ACHN (cell line): ENCODE results near the gene LRTM2.

ENCODE experiments used
- DNase-seq: peaks from one replicate; pipeline ENCODE4 v3.0.0-alpha.2; 2015
- in situ Hi-C: cut with HindIII; loops from 2 replicates; pipeline ENCODE4 v1.10.0; 2017; ENCODE audit warnings: low sequenced_read_pairs, low pct_ligation_motif_present, low pct_unique_long_range_greater_than_20kb

The LRTM2 gene

DNA sequence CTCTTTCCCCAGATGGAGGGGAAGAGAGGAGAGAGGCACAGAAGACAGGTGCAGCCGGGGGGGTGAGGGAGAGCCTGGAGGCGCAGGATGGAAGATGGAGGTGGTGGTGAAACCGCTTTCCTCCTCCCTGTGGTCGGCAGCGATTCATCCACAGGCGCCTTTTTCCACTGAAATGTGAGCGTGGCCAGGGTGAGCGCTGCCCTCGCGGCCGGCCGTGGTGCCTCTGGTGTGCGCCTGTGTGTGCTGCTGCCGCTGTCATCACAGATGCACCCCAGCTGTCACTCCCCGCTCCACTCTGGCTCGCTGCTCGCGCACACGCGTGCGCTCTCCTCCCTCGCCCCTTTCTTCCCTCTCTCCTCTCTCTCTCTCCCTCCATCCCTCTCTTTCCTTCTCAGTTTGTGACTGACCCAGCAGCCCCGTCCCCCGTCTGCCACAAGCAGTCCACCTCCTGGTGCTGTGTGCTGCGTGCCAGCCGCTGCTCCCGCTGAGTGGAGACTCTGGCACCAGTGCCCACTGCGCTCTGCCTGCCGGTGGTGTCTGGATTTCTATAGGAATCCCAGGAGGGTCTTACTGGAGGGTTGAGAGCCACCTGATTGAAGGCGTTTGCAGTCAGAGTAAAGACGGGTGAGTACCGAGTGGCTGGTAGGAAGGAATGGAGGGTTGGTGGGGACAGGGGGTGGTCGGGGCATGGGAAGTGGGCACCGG lies at the start of gene LRTM2:
TSS of gene LRTM2 (plus strand) at position 375 of the 705 bp plus-strand sequence. CDS start 7,584 bp downstream, outside the sequence.
- no peak for DNase-seq
- in situ Hi-C loops, result no loop called here

DNA sequence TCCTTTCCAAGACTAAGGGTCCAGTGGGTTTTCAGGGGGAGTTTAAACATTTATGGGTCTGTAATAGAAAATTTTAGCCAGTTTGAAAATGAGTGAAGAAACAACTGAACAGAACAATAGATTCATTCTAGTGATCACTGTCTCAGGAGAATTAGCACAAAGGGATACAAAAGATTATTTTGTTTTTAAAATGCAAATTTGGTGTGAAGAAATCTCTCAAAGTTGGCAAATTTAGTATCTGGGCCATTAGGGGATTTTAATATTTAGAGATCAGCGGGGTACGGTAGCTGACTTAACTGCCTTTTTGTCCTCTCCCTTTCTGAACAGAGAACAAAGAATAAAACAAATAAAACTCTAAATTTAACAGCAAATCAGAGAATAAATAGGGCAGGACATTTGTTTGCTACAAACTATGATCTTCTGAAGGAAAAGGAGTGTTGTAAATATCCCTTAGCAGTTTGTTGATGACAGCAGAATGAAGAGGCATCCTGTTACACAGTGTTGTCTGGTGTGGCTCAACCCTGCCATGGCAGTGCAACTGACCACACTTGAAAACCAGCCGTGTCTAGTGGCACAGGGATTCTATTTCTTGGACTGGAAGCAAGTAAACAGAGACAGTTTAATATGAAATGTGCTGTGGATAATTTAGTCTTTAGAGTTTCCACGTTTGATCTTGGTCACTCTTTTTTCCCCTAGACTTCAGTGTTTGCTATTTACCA lies 46.3 kb upstream of the LRTM2 start:
- in situ Hi-C loops, result no loop called here
- DNase-seq, result no peak

DNA sequence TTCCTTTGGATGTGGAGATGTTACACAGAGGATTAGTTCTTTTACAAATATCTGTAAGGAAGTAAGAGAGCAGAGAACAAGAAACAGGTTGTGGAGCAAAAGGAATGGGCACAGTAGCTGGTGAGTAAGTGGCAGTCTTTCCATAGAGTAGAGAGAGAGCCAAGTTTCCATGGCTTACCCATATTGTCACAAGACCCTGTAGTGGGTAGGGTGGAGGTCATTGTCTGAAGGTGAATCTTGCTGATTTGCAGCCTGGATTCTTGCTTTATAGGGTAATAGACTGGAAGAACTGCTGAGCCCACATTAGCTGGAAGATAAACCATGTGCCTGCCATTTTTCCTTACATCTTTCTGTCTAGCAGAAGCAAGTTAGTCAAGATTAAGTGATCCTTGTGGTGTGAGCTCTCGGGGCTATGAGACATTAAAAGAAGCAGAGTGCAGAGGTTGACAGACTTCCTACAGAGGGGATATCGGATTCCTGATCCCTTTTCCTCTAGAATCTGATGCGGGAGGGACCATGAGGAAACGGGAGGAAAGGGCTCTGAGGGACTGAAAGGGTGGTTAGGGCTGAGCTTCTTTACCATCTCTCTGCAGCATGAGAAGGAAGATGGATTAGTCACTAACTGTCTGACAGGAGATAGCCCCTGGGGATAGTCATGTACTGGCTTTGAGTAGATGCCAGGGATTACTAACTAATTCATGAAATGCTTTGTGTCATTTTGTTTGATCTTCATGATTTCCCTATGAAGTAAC lies 44.0 kb upstream of the LRTM2 start:
- DNase-seq, result peak; percentile 78
- in situ Hi-C loops, result loop anchor here (25.0 kb wide), 1 partner anchor 114 kb away; no protein-coding TSS in a partner anchor

DNA sequence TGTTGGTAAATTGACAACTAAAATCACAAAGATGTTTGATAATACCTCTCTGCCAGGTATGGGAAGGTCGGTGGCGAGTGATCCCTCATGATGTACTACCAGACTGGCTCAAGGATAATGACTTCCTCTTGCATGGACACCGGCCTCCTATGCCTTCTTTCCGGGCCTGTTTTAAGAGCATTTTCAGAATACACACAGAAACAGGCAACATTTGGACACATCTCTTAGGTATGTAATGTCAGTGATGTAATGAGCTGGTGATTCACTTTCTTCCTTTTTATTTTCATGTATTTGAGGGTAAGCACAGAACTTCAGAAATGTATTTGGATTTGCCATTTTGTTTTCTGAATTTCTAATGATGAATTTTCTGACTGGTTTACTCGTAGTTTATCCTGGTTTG lies 42.6 kb upstream of the LRTM2 start:
- in situ Hi-C loops, result loop anchor here (25.0 kb wide), 1 partner anchor 115 kb away; no protein-coding TSS in a partner anchor

DNA sequence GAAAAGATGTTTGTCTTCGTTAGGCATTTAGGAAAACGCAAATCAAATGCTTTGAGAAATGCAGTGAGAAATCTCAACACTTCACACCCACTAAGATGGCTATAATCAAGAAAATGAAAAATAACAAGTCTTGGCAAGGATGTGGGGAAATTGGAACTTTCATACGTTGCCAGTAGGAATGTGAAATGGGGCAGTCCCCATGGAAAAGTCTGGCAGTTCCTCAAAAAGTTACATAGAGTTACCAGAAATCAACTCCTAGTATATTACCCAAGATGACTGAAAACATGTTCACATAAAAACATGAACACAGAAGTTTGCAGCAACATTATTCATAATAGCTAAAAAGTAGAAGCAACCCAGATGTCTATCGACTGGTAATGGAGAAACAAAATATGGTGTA lies 41.5 kb upstream of the LRTM2 start:
- in situ Hi-C loops, result loop anchor here (25.0 kb wide), 1 partner anchor 117 kb away; no protein-coding TSS in a partner anchor

More for the DNA sequence above, 42.6 kb upstream of the LRTM2 start:
- DNase-seq, result peak; percentile 44

DNA sequence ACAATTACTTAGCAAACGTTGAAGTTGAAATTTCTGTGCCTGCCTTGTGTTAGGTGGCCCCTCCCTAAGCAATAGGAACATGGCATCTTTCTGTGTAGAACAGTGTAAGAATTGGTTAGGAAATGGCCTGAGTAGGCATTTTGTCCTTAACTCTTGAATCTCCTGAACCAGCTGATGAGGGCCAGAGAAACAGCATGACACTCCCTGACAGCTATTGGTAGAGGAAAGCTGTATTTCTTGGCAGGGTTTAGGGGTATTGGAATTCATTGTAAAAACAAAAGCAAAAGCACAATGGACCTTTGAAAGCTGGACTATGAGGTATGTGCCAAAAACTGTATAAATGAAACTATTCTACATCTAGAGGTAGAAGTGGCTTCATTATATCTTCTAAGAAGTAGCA lies 40.6 kb upstream of the LRTM2 start:
- DNase-seq, result no peak
- in situ Hi-C loops, result loop anchor here (25.0 kb wide), 1 partner anchor 117 kb away; no protein-coding TSS in a partner anchor

More for the DNA sequence above, 41.5 kb upstream of the LRTM2 start:
- no peak for DNase-seq

DNA sequence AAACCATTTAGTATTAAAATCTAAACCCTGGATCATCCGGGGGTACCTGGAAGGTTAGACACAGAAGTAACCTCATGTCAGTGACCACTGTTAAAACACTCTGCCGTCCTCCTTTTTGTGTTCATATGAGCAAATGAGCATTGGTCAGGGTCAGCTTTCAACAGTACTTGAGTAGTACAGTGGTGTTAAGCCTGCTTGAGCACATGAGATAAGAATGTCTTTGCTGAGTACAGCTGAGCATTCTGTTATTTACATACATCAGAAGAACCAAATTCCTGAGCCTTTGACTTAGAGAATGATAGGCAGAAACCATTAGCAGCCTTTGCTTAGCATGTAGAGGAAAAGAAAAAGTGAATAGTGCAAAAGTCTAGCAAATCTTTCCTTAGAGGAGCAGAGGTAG lies 38.6 kb upstream of the LRTM2 start:
- in situ Hi-C loops, result loop anchor here (25.0 kb wide), 1 partner anchor 119 kb away; no protein-coding TSS in a partner anchor
- no peak for DNase-seq

DNA sequence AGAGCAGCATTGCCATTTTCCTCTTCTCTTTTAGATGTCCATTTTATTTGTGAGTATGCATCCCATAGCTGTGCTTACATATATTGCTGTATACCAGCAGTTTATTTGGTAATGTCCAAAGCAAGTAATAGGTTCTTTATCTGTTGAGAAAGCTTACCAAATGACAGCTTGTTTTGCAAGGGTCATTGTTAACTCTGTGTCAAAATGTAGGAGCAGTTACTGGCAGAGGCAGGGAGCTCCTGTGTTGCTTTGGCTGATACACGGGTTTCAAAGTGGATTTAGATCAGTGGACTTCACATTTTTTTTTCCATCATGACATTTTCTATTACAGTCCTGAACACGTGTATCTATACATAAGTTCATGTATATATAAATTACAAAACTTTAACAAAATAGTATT lies 38.1 kb upstream of the LRTM2 start:
- in situ Hi-C loops, result loop anchor here (25.0 kb wide), 1 partner anchor 120 kb away; no protein-coding TSS in a partner anchor
- DNase-seq, result no peak

DNA sequence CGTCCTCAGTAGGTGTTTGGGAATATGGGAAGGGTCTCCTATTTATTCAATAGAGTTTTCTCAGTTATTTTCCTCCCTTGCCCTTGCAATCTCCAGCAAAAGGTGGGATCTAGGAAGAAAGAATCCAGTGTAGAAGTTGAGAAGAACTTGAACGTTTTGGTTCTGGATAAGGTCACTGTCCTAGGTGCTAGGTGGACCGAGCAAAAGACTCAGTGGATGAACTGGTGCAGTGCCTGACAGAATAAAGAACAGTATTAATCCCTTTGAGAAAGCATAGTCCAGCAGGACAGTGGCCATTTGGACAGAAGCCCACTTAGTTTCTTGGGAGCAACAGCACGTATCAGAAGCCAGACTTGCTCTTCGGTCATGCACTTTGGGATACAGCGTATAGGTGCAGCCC lies 32.7 kb upstream of the LRTM2 start:
- in situ Hi-C loops, result loop anchor here (25.0 kb wide), 1 partner anchor 125 kb away; no protein-coding TSS in a partner anchor
- no peak for DNase-seq

DNA sequence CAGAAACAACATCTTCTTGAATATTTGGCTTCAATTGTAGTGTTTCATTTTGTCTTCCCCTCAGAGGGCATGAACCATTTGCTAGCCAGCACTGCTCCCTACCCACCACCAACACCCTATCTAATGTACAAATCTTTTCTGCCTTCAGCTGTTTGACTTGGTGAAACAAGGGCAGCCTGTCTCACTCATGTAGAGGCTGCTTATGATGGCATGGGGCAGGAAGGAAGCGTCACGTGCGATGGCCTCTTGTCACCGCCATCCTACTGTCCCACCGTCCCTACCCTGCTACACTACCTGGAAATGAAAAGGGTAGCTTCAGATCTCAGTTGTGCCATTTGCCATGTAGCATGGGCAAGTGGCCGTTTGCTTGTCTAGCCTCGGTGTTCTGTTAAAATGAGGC lies 29.9 kb upstream of the LRTM2 start:
- in situ Hi-C loops, result loop anchor here (25.0 kb wide), 1 partner anchor 128 kb away; no protein-coding TSS in a partner anchor
- no peak for DNase-seq

DNA sequence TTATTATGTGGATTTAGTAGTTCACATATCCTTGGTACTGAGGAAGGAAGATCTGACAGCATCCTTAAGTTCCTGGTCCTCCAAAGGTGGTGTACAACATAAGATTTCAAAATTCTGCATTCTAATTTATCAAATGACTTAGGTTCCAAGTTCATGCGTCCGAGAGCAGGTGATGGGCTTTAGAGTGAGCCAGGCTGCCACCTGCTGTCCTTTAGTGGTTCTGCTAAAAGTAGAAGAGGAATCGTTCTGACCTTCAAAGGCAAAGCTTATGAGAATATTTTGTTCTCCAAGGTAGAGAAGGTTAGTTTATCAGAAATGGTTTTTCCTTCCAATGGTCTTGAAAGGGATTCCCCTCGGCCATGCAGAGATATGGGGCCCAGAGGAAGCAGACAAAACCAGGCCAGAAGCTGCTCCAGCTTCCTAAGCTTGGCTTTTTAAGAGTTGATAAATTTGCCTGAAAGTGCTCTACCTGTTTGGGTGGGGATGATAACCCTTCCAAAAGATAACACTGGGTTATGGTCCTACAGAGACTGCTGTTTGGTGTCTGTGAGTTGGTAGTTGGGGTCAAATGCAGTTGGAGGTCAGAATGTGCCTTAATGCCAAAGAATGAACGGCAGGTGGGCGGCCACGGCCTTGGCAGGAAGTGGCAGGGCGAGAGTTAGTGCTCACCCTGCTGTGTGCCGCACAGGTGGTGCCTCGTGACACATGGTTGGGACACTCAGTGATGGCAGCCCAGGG lies 29.1 kb upstream of the LRTM2 start:
- in situ Hi-C loops, result loop anchor here (25.0 kb wide), 1 partner anchor 129 kb away; no protein-coding TSS in a partner anchor
- peak; percentile 81 for DNase-seq

DNA sequence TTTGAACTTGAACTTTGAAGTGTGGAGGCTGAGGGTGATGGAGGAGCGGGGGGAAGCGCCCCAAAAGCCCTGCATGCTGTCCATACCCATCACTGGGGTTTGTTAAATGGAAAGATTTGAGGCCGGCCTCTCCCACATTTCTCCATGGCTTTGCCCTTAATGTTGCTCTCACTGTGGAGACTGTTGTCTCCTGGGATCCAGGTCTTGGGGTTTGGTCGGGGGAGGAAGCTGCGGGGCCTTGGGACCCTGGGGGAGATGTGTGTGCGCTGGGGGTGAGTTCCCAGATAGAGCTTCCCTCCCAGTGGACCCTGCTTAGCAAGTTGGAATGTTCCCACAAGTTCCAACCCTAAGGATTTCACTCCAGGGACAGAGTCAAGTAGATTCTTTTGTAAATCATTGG lies 28.0 kb upstream of the LRTM2 start:
- in situ Hi-C loops, result loop anchor here (25.0 kb wide), 1 partner anchor 130 kb away; no protein-coding TSS in a partner anchor
- no peak for DNase-seq

DNA sequence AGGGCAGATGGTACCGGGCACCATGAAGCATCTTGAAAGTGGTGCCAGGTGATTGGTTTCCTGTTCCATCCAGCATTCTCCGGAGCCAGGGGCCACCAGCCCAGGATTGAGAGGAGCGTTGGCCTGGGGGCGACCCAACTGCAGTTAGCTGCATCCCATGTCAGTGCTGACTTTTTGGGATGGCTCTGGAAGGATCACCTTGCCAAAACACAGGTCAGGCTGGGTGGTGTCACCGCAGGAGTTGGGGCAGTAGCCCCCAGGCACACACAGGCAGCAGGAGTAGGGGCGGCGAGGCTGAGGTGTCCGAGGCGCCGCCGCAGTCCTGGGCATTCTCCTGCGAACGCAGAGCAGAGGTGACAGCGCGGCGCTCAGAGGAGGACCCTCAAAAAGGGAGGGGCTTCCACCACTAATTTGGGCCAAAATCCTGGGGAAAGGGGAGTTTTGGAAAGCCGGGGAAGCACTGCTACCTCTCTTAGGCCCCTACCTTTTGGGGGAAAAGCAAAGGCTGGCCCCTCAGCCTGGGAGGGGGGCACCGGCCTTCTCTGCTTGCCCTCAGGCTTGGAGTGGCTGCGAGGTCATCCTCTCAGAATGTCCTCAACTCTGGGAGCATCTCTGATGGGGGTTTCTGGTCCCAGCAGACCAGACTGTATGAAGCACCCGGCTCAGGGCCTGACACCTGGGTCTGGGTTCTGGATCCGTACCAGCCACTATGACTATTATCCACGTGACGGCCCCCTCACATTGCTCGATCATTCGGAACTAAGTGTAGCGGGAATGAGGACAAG lies 26.7 kb upstream of the LRTM2 start:
- no peak for DNase-seq
- in situ Hi-C loops, result loop anchor here (25.0 kb wide), 1 partner anchor 131 kb away; no protein-coding TSS in a partner anchor

DNA sequence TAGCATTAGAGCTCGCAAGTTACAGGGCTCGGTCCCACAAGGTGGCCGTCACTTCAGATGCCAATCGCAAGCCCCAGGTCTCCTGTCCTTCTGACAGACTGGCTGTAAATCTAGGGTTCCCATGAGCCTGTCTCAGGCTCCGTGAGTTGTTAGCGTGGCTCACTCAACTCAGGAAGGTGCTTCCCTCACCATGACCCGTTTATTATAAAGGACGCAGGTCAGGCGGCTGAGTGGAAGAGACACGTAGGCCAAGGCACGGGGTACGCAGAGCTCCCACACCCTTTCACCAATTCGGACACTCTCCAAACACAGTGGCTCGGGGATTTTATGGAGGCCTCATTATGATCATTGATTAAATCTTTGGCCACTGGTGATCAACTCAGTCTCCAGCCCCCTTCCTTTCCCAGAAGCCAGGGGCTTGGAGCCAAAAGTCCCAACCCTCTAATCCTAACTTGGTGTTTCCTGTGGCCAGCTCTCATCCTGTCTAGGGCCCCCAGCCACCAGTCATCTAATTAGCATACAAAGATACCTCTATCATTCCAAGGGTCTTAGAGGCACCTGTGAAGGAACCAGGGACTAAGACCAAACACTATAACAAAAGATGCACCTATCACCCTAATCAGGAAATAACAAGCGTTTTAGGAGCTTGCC lies 25.8 kb upstream of the LRTM2 start:
- in situ Hi-C loops, result loop anchor here (25.0 kb wide), 1 partner anchor 132 kb away; no protein-coding TSS in a partner anchor
- DNase-seq, result no peak

DNA sequence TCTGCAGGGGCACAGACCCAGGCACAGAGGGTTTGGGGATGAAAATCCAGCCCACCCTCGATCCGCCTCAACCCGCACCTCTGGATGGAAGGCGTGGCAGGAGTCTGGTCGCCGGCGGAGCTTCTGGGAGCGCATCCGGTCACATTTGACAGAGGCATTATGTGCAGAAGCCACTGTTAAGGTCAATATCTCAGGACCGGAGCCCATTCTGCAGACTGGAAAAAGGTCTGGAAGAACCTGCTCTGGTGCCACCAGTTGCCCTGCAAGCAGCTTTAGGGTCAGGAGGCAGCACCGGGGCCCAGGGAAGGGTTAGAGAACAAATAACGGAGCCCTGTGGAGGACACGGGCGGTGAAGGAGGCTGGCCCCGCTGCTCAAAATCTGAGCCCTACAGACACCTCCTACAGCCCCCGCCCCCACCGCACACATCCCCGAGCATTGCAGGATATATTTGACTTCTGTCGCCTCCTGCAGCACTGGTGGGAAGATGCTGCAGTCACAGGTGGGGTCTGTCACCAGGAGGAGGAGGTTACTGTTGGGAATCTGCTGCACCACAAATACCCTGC lies 25.1 kb upstream of the LRTM2 start:
- no peak for DNase-seq
- in situ Hi-C loops, result loop anchor here (25.0 kb wide), 1 partner anchor 133 kb away; no protein-coding TSS in a partner anchor

DNA sequence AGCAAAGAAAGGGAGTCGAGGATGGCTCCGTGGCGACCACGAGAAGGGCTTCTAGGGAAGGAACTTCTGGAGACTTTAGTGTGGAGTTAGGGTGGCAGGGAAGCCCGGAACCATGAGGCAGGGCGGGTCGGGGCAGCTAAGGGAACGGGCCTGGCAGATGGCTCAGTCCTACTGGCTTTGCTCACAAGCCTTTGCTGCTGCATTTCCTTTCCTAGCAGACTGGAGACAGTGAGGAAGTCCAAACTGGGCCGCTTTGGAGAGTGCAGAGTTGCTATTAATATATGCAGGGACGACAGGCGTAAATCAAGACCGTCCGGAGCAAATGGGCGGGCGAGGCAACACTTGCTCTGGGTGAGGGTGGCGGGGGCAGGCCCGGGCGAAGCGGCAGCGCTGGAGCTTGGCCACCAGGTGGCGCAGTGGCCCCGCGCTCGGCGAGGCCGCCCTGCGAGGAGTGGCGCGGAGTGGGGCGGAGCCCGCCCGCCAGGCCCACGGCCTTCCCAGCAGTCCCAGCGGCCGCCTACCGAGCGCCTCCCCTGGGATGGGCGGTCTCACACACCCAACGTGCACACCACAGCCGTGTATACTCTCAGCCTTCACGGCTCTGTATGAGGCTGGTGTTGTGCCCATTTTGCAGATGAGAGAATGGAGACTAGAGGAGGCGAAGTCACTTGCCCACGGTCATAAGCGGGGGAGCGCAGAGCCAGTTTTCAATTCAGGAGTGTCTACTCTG lies 24.4 kb upstream of the LRTM2 start:
- in situ Hi-C loops, result loop anchor here (25.0 kb wide), 1 partner anchor 134 kb away; no protein-coding TSS in a partner anchor
- peak; percentile 95 for DNase-seq
